ENCODE results near the gene CDH4. TPM values are rescaled to one million over a fixed set of nuclear protein-coding genes. Genes with fewer than 3 reads are reported as not detected.

CDH4 gene
- total and polyA plus RNA-seq, 9 donors: 0.12 to 4.4 (median 0.36) TPM

- TF ChIP-seq CTCF (IDR thresholded peaks at IDR 0.05): no peak
- no peak for TF ChIP-seq EP300 (IDR thresholded peaks at IDR 0.05)
- TF ChIP-seq POLR2A (IDR thresholded peaks at IDR 0.05): no peak
- H3K9me3 ChIP-seq: no peaks in the 10 kb centered on the region
- no peaks in the 10 kb centered on the region for H3K27me3 ChIP-seq
- intact Hi-C loops (cut with DNase I): loop anchor here in 1 of 4 donors (10.0 kb wide), 1 partner anchor 542 kb away; no protein-coding TSS in a partner anchor
- no peak overlapping the region for H3K4me3 ChIP-seq
- no peaks in the 10 kb centered on the region for H3K4me1 ChIP-seq (ENCODE audit: insufficient read depth)
- WGBS, 3 donors: 76 to 83% (median 78%) methylated on average over 28 to 30 of the region's 30 CpGs
- no peaks in the 10 kb centered on the region for H3K36me3 ChIP-seq
- DNase-seq: no peak
- no peak overlapping the region for H3K27ac ChIP-seq
These were observed 625.1 kb downstream of the CDH4 start for GRCh38 chr20:61876952-61877728.

- 89 to 91% (median 91%) methylated on average over 23 of the region's 23 CpGs for WGBS, 3 donors
- no peak for DNase-seq
- Histone ChIP-seq H3K9me3 (no peaks in the 10 kb centered on the region), H3K4me1 (ENCODE audit: insufficient read depth) (no peaks in the 10 kb centered on the region), H3K4me3 (no peak overlapping the region), H3K36me3 (no peaks in the 10 kb centered on the region), H3K27ac (no peak overlapping the region), H3K27me3 (no peaks in the 10 kb centered on the region)
- no peak for TF ChIP-seq POLR2A (IDR thresholded peaks at IDR 0.05)
- no peak for TF ChIP-seq EP300 (IDR thresholded peaks at IDR 0.05)
- TF ChIP-seq CTCF (IDR thresholded peaks at IDR 0.05): no peak
- intact Hi-C loops (cut with DNase I): loop anchor here in 1 of 4 donors (10.0 kb wide), 1 partner anchor 543 kb away; no protein-coding TSS in a partner anchor
These were observed 625.9 kb downstream of the CDH4 start for GRCh38 chr20:61877776-61878477.

GRCh38 chr20:61878478-61879302 lies 626.6 kb downstream of the CDH4 start:
- 68 to 79% (median 74%) methylated on average over 31 of the region's 31 CpGs for WGBS, 3 donors
- no peak overlapping the region for H3K27ac ChIP-seq
- intact Hi-C loops (cut with DNase I): loop anchor here in 1 of 4 donors (10.0 kb wide), 1 partner anchor 544 kb away; no protein-coding TSS in a partner anchor
- no peaks in the 10 kb centered on the region for H3K36me3 ChIP-seq
- TF ChIP-seq EP300 (IDR thresholded peaks at IDR 0.05) (no peak), CTCF (IDR thresholded peaks at IDR 0.05) (no peak), POLR2A (IDR thresholded peaks at IDR 0.05) (no peak)
- no peaks in the 10 kb centered on the region for H3K27me3 ChIP-seq
- DNase-seq: no peak
- no peaks in the 10 kb centered on the region for H3K9me3 ChIP-seq
- no peaks in the 10 kb centered on the region for H3K4me1 ChIP-seq (ENCODE audit: insufficient read depth)
- H3K4me3 ChIP-seq: no peak overlapping the region

GRCh38 chr20:61879303-61879620 lies 627.2 kb downstream of the CDH4 start:
- TF ChIP-seq EP300 (IDR thresholded peaks at IDR 0.05): no peak
- no peak for TF ChIP-seq POLR2A (IDR thresholded peaks at IDR 0.05)
- no peak for TF ChIP-seq CTCF (IDR thresholded peaks at IDR 0.05)

More at GRCh38 chr20:61879303-61879620, 627.2 kb downstream of the CDH4 start:
- H3K4me3 ChIP-seq: no peak overlapping the region
- H3K36me3 ChIP-seq: no peaks in the 10 kb centered on the region
- no peaks in the 10 kb centered on the region for H3K27me3 ChIP-seq
- H3K9me3 ChIP-seq: no peaks in the 10 kb centered on the region
- no peaks in the 10 kb centered on the region for H3K4me1 ChIP-seq (ENCODE audit: insufficient read depth)
- no peak for DNase-seq
- WGBS, 3 donors: 52 to 76% (median 65%) methylated on average over 10 of the region's 10 CpGs
- intact Hi-C loops (cut with DNase I): loop anchor here in 1 of 4 donors (10.0 kb wide), 1 partner anchor 544 kb away; no protein-coding TSS in a partner anchor
- no peak overlapping the region for H3K27ac ChIP-seq

Data from ovary (tissue), 9 donors.